ENCODE measurements around the gene P3H1.

DNA sequence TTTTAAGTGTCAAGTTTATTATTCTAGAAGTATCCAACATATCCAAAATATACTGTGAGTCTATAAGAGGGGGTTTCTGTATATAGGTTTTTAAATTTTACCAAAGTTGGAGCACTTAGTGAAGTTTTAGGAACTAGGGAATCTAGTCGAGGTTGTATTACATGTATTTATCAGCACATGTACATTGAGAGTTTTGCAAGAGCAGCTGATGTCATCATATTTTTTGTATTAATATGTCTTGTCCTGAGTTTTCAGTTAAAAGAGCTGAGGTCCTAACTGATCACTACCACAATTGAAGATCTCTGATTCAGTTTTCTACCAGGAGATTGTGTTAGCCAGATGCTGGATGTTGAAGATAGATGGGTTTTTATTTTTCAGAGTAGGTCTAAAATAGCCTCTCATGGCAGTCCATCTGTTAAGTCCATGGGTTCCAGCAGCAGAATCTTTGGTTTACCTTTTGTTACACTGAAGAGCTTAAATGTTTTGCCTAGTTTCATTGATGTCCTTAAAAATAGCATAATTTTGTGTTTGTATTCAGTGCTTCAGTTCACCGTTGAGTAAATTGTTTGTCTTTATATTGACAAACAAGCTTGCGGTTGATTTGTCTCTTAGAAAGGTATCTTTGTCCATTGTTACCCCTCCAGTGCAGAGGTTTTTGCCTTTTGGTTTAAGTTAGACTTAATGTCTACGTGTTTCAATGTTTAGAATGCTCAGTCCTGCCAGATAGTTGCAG is 68.6 kb downstream of the P3H1 start:
- TF ChIP-seq, protein P1, sequence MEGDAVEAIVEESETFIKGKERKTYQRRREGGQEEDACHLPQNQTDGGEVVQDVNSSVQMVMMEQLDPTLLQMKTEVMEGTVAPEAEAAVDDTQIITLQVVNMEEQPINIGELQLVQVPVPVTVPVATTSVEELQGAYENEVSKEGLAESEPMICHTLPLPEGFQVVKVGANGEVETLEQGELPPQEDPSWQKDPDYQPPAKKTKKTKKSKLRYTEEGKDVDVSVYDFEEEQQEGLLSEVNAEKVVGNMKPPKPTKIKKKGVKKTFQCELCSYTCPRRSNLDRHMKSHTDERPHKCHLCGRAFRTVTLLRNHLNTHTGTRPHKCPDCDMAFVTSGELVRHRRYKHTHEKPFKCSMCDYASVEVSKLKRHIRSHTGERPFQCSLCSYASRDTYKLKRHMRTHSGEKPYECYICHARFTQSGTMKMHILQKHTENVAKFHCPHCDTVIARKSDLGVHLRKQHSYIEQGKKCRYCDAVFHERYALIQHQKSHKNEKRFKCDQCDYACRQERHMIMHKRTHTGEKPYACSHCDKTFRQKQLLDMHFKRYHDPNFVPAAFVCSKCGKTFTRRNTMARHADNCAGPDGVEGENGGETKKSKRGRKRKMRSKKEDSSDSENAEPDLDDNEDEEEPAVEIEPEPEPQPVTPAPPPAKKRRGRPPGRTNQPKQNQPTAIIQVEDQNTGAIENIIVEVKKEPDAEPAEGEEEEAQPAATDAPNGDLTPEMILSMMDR (tag by site-specific recombination; IDR thresholded peaks at IDR 0.05) = no peak
- TF ChIP-seq ZNF274 (IDR thresholded peaks at IDR 0.05; ENCODE audit: low read length) = no peak
- no peak for TF ChIP-seq ZNF274 (tag by site-specific recombination; IDR thresholded peaks at IDR 0.05; ENCODE audit: borderline replicate concordance)
- TF ChIP-seq, protein P2, sequence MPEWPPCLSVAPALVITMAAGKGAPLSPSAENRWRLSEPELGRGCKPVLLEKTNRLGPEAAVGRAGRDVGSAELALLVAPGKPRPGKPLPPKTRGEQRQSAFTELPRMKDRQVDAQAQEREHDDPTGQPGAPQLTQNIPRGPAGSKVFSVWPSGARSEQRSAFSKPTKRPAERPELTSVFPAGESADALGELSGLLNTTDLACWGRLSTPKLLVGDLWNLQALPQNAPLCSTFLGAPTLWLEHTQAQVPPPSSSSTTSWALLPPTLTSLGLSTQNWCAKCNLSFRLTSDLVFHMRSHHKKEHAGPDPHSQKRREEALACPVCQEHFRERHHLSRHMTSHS (tag by site-specific recombination; IDR thresholded peaks at IDR 0.05) = no peak
- no peak for TF ChIP-seq ZNF239 (tag by site-specific recombination; IDR thresholded peaks at IDR 0.05)
- TF ChIP-seq, protein P3, sequence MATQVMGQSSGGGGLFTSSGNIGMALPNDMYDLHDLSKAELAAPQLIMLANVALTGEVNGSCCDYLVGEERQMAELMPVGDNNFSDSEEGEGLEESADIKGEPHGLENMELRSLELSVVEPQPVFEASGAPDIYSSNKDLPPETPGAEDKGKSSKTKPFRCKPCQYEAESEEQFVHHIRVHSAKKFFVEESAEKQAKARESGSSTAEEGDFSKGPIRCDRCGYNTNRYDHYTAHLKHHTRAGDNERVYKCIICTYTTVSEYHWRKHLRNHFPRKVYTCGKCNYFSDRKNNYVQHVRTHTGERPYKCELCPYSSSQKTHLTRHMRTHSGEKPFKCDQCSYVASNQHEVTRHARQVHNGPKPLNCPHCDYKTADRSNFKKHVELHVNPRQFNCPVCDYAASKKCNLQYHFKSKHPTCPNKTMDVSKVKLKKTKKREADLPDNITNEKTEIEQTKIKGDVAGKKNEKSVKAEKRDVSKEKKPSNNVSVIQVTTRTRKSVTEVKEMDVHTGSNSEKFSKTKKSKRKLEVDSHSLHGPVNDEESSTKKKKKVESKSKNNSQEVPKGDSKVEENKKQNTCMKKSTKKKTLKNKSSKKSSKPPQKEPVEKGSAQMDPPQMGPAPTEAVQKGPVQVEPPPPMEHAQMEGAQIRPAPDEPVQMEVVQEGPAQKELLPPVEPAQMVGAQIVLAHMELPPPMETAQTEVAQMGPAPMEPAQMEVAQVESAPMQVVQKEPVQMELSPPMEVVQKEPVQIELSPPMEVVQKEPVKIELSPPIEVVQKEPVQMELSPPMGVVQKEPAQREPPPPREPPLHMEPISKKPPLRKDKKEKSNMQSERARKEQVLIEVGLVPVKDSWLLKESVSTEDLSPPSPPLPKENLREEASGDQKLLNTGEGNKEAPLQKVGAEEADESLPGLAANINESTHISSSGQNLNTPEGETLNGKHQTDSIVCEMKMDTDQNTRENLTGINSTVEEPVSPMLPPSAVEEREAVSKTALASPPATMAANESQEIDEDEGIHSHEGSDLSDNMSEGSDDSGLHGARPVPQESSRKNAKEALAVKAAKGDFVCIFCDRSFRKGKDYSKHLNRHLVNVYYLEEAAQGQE (tag by site-specific recombination; IDR thresholded peaks at IDR 0.05) = no peak
- TF ChIP-seq ZBTB7A (tag by site-specific recombination; IDR thresholded peaks at IDR 0.05; ENCODE audit: low read depth) = no peak
- TF ChIP-seq, protein P4, sequence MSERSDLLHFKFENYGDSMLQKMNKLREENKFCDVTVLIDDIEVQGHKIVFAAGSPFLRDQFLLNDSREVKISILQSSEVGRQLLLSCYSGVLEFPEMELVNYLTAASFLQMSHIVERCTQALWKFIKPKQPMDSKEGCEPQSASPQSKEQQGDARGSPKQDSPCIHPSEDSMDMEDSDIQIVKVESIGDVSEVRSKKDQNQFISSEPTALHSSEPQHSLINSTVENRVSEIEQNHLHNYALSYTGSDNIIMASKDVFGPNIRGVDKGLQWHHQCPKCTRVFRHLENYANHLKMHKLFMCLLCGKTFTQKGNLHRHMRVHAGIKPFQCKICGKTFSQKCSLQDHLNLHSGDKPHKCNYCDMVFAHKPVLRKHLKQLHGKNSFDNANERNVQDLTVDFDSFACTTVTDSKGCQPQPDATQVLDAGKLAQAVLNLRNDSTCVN (tag by site-specific recombination; optimal IDR thresholded peaks at IDR 0.05) = no peak
- TF ChIP-seq ZNF24 (tag by site-specific recombination; IDR thresholded peaks at IDR 0.05) = no peak
- TF ChIP-seq ZNF292 (tag by site-specific recombination; IDR thresholded peaks at IDR 0.05; ENCODE audit: borderline replicate concordance, low read depth) = no peak
